Tibial artery (tissue), 4 donors: ENCODE measurements around the gene TMEM259.

Experiments used
- DNase-seq, 2 donors: peaks; one replicate each; pipeline ENCODE4 v3.0.0-alpha.2; 2019
- H3K27ac ChIP-seq, 2 donors: fragments of 200-600 bp; sonication (generic) in 1 of 2; 1 replicate in 1 of 2; 2 replicates in 1 of 2; pipeline ENCODE4 v1.5.1; 2018 to 2019; ENCODE audit warnings: mild to moderate bottlenecking in 1 of 2
- H3K27me3 ChIP-seq, 2 donors: fragments of 200-600 bp; sonication (generic) in 1 of 2; one replicate each; pipeline versions ENCODE4 v1.5.1 to v1.6.0; 2016 to 2019
- H3K36me3 ChIP-seq, 3 donors: fragments of 200-600 bp; sonication (generic) in 2 of 3; one replicate each; pipeline ENCODE4 v1.5.1; 2016 to 2019; ENCODE audit warnings: mild to moderate bottlenecking in 2 of 3
- H3K4me1 ChIP-seq, 4 donors: fragments of 200-600 bp; sonication (generic) in 2 of 4; 1 replicate in 3 of 4; 2 replicates in 1 of 4; pipeline ENCODE4 v1.5.1; 2016 to 2019
- H3K4me3 ChIP-seq, 2 donors: fragments of 200-600 bp; sonication (generic) in 1 of 2; 1 replicate in 1 of 2; 2 replicates in 1 of 2; pipeline ENCODE4 v1.5.1; 2018 to 2019; ENCODE audit warnings: mild to moderate bottlenecking in 2 of 2
- H3K9me3 ChIP-seq, 3 donors: fragments of 200-600 bp; sonication (generic) in 1 of 3; one replicate each; pipeline ENCODE4 v1.5.1; 2016 to 2019
- CTCF ChIP-seq, 2 experiments: fragments of 200-600 bp in 1 of 2; fragments of 450-650 bp in 1 of 2; IDR thresholded peaks; one replicate each; pipeline ENCODE4 v1.5.1; 2017 to 2019; ENCODE audit warnings: antibody characterized with exemption in 2 of 2, mild to moderate bottlenecking in 1 of 2, moderate library complexity in 1 of 2
- intact Hi-C: fragments of 100-400 bp; cut with DNase I; formaldehyde crosslinking; loops from one replicate; pipeline ENCODE4 v1.15.0; 2023; ENCODE audit warnings: low total_unique reads

Gene TMEM259

GRCh38 chr19:1040476-1041271 is 19.8 kb upstream of the TMEM259 start:
- Histone ChIP-seq H3K4me3 (peak overlapping the region; percentile 47 to 48), H3K9me3 (no peaks in the 10 kb centered on the region), H3K27me3 (peaks cover 0 to 27% of the 10 kb centered on the region in 2 donors), H3K36me3 (peaks cover 19 to 24% (median 20%) of the 10 kb centered on the region in 3 donors), H3K4me1 (peaks cover 0 to 56% (median 40%) of the 10 kb centered on the region in 4 donors), H3K27ac (peak overlapping the region in 1 of 2 donors; percentile 62)
- intact Hi-C loops: loop anchor here (5.0 kb wide), 1 partner anchor 52 kb away; no protein-coding TSS in a partner anchor
- no peak for TF ChIP-seq CTCF (IDR thresholded peaks at IDR 0.05)
- DNase-seq: peak; percentile 79 to 90

GRCh38 chr19:1039646-1040475 is 18.9 kb upstream of the TMEM259 start, which contains the start of gene ABCA7:
Gene ABCA7 (plus strand): TSS chr19:1040107. CDS start chr19:1041362, 1,255 bp downstream.
- H3K4me3 ChIP-seq: peak within 1 kb of the TSS; percentile 47 to 48
- H3K36me3 ChIP-seq: peaks cover 25 to 32% (median 27%) of the 10 kb centered on the region in 3 donors
- no peaks in the 10 kb centered on the region for H3K9me3 ChIP-seq
- H3K4me1 ChIP-seq: peaks cover 0 to 56% (median 40%) of the 10 kb centered on the region in 4 donors
- DNase-seq: peak; percentile 95 to 98
- no peak for TF ChIP-seq CTCF (IDR thresholded peaks at IDR 0.05)
- peaks cover 0 to 27% of the 10 kb centered on the region in 2 donors for H3K27me3 ChIP-seq
- H3K27ac ChIP-seq: peak within 1 kb of the TSS in 1 of 2 donors; percentile 62
- intact Hi-C loops: loop anchor here (5.0 kb wide), 1 partner anchor 52 kb away; no protein-coding TSS in a partner anchor

GRCh38 chr19:1038978-1039645 is 18.2 kb upstream of the TMEM259 start:
- peaks cover 0 to 25% of the 10 kb centered on the region in 2 donors for H3K27me3 ChIP-seq
- peaks cover 0 to 56% (median 40%) of the 10 kb centered on the region in 4 donors for H3K4me1 ChIP-seq
- no peaks in the 10 kb centered on the region for H3K9me3 ChIP-seq
- H3K4me3 ChIP-seq: peak overlapping the region; percentile 47 to 48
- no peak for TF ChIP-seq CTCF (IDR thresholded peaks at IDR 0.05)
- intact Hi-C loops: no loop called here
- peak overlapping the region in 1 of 2 donors; percentile 59 for H3K27ac ChIP-seq
- DNase-seq: no peak
- H3K36me3 ChIP-seq: peaks cover 25 to 32% (median 27%) of the 10 kb centered on the region in 3 donors

GRCh38 chr19:1037621-1038064 is 16.7 kb upstream of the TMEM259 start:
- no peak overlapping the region for H3K4me3 ChIP-seq
- DNase-seq: no peak

More at GRCh38 chr19:1037621-1038064, 16.7 kb upstream of the TMEM259 start:
- Histone ChIP-seq H3K36me3 (peaks cover 34 to 41% (median 35%) of the 10 kb centered on the region in 3 donors), H3K4me1 (peaks cover 0 to 50% (median 38%) of the 10 kb centered on the region in 4 donors), H3K9me3 (no peaks in the 10 kb centered on the region), H3K27me3 (peaks cover 0 to 14% of the 10 kb centered on the region in 2 donors), H3K27ac (peak overlapping the region in 1 of 2 donors; percentile 10)
- no peak for TF ChIP-seq CTCF (IDR thresholded peaks at IDR 0.05)
- intact Hi-C loops: no loop called here
